Measurements from ENCODE around the gene SLU7.

Gene SLU7

GRCh38 chr5:160367261-160367660, 51.6 kb downstream of the SLU7 start:
- no peak for DNase-seq (ENCODE audit: low read depth in 2 of 2)

GRCh38 chr5:160366230-160366629, 52.7 kb downstream of the SLU7 start:
- no peak for DNase-seq (ENCODE audit: low read depth in 2 of 2)

GRCh38 chr5:160363660-160364395, 55.1 kb downstream of the SLU7 start:
- no peak for DNase-seq (ENCODE audit: low read depth in 2 of 2)

- DNase-seq (ENCODE audit: low read depth in 2 of 2): no peak
These were observed 55.7 kb downstream of the SLU7 start for GRCh38 chr5:160363211-160363610.

GRCh38 chr5:160361624-160362228, 57.2 kb downstream of the SLU7 start:
- DNase-seq (ENCODE audit: low read depth in 2 of 2): no peak

- no peak for DNase-seq (ENCODE audit: low read depth in 2 of 2)
These were observed 58.6 kb downstream of the SLU7 start for GRCh38 chr5:160360310-160360709.

GRCh38 chr5:160359816-160360215, 59.1 kb downstream of the SLU7 start:
- no peak for DNase-seq (ENCODE audit: low read depth in 2 of 2)

- DNase-seq (ENCODE audit: low read depth in 2 of 2): no peak
These were observed 59.6 kb downstream of the SLU7 start for GRCh38 chr5:160359242-160359641.

- no peak for DNase-seq (ENCODE audit: low read depth in 2 of 2)
These were observed 60.9 kb downstream of the SLU7 start for GRCh38 chr5:160357861-160358411.

- DNase-seq (ENCODE audit: low read depth in 2 of 2): no peak
These were observed 61.5 kb downstream of the SLU7 start for GRCh38 chr5:160357394-160357793.

- DNase-seq (ENCODE audit: low read depth in 2 of 2): no peak
These were observed 62.1 kb downstream of the SLU7 start for GRCh38 chr5:160356550-160357347.

- no peak for DNase-seq (ENCODE audit: low read depth in 2 of 2)
These were observed 64.2 kb downstream of the SLU7 start for GRCh38 chr5:160354666-160355065.

GRCh38 chr5:160353379-160353778, 65.5 kb downstream of the SLU7 start:
- DNase-seq (ENCODE audit: low read depth in 2 of 2): no peak

- DNase-seq (ENCODE audit: low read depth in 2 of 2): no peak
These were observed 66.6 kb downstream of the SLU7 start for GRCh38 chr5:160352308-160352707.
